KMS-11 (cell line): ENCODE measurements around the gene DHH.

Source experiments
- H2AFZ ChIP-seq: fragments of 200-600 bp; sonication (generic); 2 replicates; pipeline ENCODE4 v1.6.1; 2016; ENCODE audit warnings: antibody characterized with exemption, mixed run types, low read depth
- H3K27ac ChIP-seq: fragments of 200-600 bp; sonication (generic); 2 replicates; pipeline ENCODE4 v1.6.1; 2016; ENCODE audit warnings: mild to moderate bottlenecking, mixed run types
- H3K27me3 ChIP-seq: fragments of 200-600 bp; sonication (generic); 2 replicates; pipeline ENCODE4 v1.6.1; 2017; ENCODE audit warnings: mild to moderate bottlenecking, low read depth, mixed run types, moderate library complexity; ENCODE audit not compliant: insufficient read depth
- H3K36me3 ChIP-seq: fragments of 200-600 bp; sonication (generic); 2 replicates; pipeline ENCODE4 v1.6.1; 2017; ENCODE audit warnings: mild to moderate bottlenecking, mixed run types; ENCODE audit not compliant: insufficient read depth
- H3K4me1 ChIP-seq: fragments of 200-600 bp; sonication (generic); 2 replicates; pipeline ENCODE4 v1.6.1; 2016; ENCODE audit warnings: mild to moderate bottlenecking, low read depth, mixed run types; ENCODE audit not compliant: poor library complexity, severe bottlenecking
- H3K4me2 ChIP-seq: fragments of 200-600 bp; sonication (generic); 2 replicates; pipeline ENCODE4 v1.7.0; 2016; ENCODE audit warnings: mild to moderate bottlenecking, mixed run types
- H3K4me3 ChIP-seq: fragments of 200-600 bp; sonication (generic); IDR thresholded peaks from 2 replicates; pipeline ENCODE4 v1.6.1; 2017; ENCODE audit warnings: low read depth, low read length, mixed read lengths; ENCODE audit not compliant: insufficient read depth
- H3K79me2 ChIP-seq: fragments of 200-600 bp; sonication (generic); 2 replicates; pipeline ENCODE4 v1.6.1; 2016; ENCODE audit warnings: low read depth, mixed run types; ENCODE audit not compliant: insufficient read depth
- H3K9ac ChIP-seq: fragments of 200-600 bp; sonication (generic); 2 replicates; pipeline ENCODE4 v1.6.1; 2016; ENCODE audit warnings: mild to moderate bottlenecking, mixed run types
- H4K20me1 ChIP-seq: fragments of 200-600 bp; sonication (generic); 2 replicates; pipeline ENCODE4 v1.6.1; 2016; ENCODE audit warnings: mild to moderate bottlenecking, mixed run types; ENCODE audit not compliant: insufficient read depth
- CTCF ChIP-seq: fragments of 200-600 bp; sonication (generic); conservative IDR thresholded peaks from 2 replicates; pipeline ENCODE4 v1.6.1; 2017; ENCODE audit warnings: low read depth, mild to moderate bottlenecking, antibody characterized with exemption, low read length, moderate library complexity, mixed read lengths

Gene DHH

GRCh38 chr12:49037947-49038237 is 56.7 kb downstream of the DHH start:
- H3K4me1 ChIP-seq = no peaks in the 10 kb centered on the region
- no peaks in the 10 kb centered on the region for H3K27me3 ChIP-seq
- peaks cover 19% of the 10 kb centered on the region; the same call in 1 of the 2 replicates for H3K36me3 ChIP-seq
- H4K20me1 ChIP-seq = no peaks in the 10 kb centered on the region
- H3K9ac ChIP-seq = no peak overlapping the region
- H2AFZ ChIP-seq = no peak overlapping the region
- no peak for TF ChIP-seq CTCF
- no peak overlapping the region for H3K4me2 ChIP-seq
- no peaks in the 10 kb centered on the region for H3K79me2 ChIP-seq
- H3K4me3 ChIP-seq = no peak overlapping the region
- H3K27ac ChIP-seq = no peak overlapping the region

GRCh38 chr12:49037111-49037946 is 57.3 kb downstream of the DHH start:
- Histone ChIP-seq H2AFZ (no peak overlapping the region), H3K27me3 (no peaks in the 10 kb centered on the region), H3K4me2 (no peak overlapping the region), H3K9ac (no peak overlapping the region), H4K20me1 (no peaks in the 10 kb centered on the region), H3K4me3 (no peak overlapping the region), H3K27ac (no peak overlapping the region), H3K4me1 (no peaks in the 10 kb centered on the region), H3K79me2 (no peaks in the 10 kb centered on the region), H3K36me3 (peaks cover 16% of the 10 kb centered on the region; the same call in 1 of the 2 replicates)
- TF ChIP-seq CTCF = no peak
